ENCODE data around the gene UBE2O. TPM values are rescaled to one million over a fixed set of nuclear protein-coding genes. Genes with fewer than 3 reads are reported as not detected.

The UBE2O gene
- total RNA-seq, 1 experiment from 2014 or later, result 68.9 TPM

- Mint-ChIP-seq H3K9me3 (no peaks in the 10 kb centered on the region), H3K27me3 (ENCODE audit: low read depth) (no peaks in the 10 kb centered on the region), H3K27ac (no peak overlapping the region), H3K4me3 (no peak overlapping the region), H3K36me3 (peaks cover 8% of the 10 kb centered on the region; the same call in 1 of the 2 replicates), H3K4me1 (peaks cover 36% of the 10 kb centered on the region)
- TF ChIP-seq NFE2L1 (CRISPR knock-in tag; IDR thresholded peaks at IDR 0.05), result no peak
- TF ChIP-seq ZNF138 (CRISPR knock-in tag; conservative IDR thresholded peaks at IDR 0.05), result no peak
- TF ChIP-seq EMX1 (CRISPR knock-in tag; IDR thresholded peaks at IDR 0.05), result no peak
- TF ChIP-seq ZSCAN18 (CRISPR knock-in tag; IDR thresholded peaks at IDR 0.05), result no peak
- no peak for TF ChIP-seq CREB1 (CRISPR knock-in tag; IDR thresholded peaks at IDR 0.05)
- no peak for TF ChIP-seq STAT6 (CRISPR knock-in tag; conservative IDR thresholded peaks at IDR 0.05; ENCODE audit: low read depth)
- no peak for TF ChIP-seq ATF1 (CRISPR knock-in tag; IDR thresholded peaks at IDR 0.05)
- TF ChIP-seq SP1 (CRISPR knock-in tag; conservative IDR thresholded peaks at IDR 0.05), result no peak
- TF ChIP-seq, protein P1, sequence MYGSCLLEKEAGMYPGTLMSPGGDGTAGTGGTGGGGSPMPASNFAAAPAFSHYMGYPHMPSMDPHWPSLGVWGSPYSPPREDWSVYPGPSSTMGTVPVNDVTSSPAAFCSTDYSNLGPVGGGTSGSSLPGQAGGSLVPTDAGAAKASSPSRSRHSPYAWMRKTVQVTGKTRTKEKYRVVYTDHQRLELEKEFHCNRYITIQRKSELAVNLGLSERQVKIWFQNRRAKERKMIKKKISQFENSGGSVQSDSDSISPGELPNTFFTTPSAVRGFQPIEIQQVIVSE (CRISPR knock-in tag; IDR thresholded peaks at IDR 0.05; ENCODE audit: borderline replicate concordance), result no peak
- TF ChIP-seq NFYB (CRISPR knock-in tag; conservative IDR thresholded peaks at IDR 0.05; ENCODE audit: low read depth), result no peak
- TF ChIP-seq, protein P2, sequence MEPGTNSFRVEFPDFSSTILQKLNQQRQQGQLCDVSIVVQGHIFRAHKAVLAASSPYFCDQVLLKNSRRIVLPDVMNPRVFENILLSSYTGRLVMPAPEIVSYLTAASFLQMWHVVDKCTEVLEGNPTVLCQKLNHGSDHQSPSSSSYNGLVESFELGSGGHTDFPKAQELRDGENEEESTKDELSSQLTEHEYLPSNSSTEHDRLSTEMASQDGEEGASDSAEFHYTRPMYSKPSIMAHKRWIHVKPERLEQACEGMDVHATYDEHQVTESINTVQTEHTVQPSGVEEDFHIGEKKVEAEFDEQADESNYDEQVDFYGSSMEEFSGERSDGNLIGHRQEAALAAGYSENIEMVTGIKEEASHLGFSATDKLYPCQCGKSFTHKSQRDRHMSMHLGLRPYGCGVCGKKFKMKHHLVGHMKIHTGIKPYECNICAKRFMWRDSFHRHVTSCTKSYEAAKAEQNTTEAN (CRISPR knock-in tag; IDR thresholded peaks at IDR 0.05), result no peak
- TF ChIP-seq, protein P3, sequence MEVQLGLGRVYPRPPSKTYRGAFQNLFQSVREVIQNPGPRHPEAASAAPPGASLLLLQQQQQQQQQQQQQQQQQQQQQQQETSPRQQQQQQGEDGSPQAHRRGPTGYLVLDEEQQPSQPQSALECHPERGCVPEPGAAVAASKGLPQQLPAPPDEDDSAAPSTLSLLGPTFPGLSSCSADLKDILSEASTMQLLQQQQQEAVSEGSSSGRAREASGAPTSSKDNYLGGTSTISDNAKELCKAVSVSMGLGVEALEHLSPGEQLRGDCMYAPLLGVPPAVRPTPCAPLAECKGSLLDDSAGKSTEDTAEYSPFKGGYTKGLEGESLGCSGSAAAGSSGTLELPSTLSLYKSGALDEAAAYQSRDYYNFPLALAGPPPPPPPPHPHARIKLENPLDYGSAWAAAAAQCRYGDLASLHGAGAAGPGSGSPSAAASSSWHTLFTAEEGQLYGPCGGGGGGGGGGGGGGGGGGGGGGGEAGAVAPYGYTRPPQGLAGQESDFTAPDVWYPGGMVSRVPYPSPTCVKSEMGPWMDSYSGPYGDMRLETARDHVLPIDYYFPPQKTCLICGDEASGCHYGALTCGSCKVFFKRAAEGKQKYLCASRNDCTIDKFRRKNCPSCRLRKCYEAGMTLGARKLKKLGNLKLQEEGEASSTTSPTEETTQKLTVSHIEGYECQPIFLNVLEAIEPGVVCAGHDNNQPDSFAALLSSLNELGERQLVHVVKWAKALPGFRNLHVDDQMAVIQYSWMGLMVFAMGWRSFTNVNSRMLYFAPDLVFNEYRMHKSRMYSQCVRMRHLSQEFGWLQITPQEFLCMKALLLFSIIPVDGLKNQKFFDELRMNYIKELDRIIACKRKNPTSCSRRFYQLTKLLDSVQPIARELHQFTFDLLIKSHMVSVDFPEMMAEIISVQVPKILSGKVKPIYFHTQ (CRISPR knock-in tag; IDR thresholded peaks at IDR 0.05), result no peak
- TF ChIP-seq CBFB (CRISPR knock-in tag; IDR thresholded peaks at IDR 0.05; ENCODE audit: low read depth), result no peak
- TF ChIP-seq ZNF532 (CRISPR knock-in tag; IDR thresholded peaks at IDR 0.05; ENCODE audit: borderline replicate concordance), result no peak
- DNase-seq (ENCODE audit: low spot score), result no peak
- ChIA-PET POLR2A (no interaction called here), CTCF (interaction anchor here (1.3 to 5.9 kb wide), 3 partner anchors 18 to 107 kb away, joined by 3 to 36 read pairs (median 18); no protein-coding TSS in a partner anchor)
- ATAC-seq, result no peak
These were observed 37.2 kb downstream of the UBE2O start for GRCh38 chr17:76415786-76416185.
